ENCODE measurements around the gene ASB18.
"Not testable (repeated sequence)": the region's sequence is repeated elsewhere in the genome, so short reads cannot be mapped to it uniquely, and the experiment has no call there.

The ASB18 gene

GRCh38 chr2:236286873-236287545, 22.8 kb upstream of the ASB18 start:
- no peak overlapping the region for H3K27ac ChIP-seq
- TF ChIP-seq ZFX (IDR thresholded peaks at IDR 0.05; ENCODE audit: borderline replicate concordance), result no peak
- TF ChIP-seq CTCF (IDR thresholded peaks at IDR 0.05), result no peak

- no peak overlapping the region for H3K27ac ChIP-seq
- TF ChIP-seq CTCF (IDR thresholded peaks at IDR 0.05) (no peak), ZFX (IDR thresholded peaks at IDR 0.05; ENCODE audit: borderline replicate concordance) (no peak)
Measured at GRCh38 chr2:236284208-236284607, 20.0 kb upstream of the ASB18 start.

- TF ChIP-seq ZFX (IDR thresholded peaks at IDR 0.05; ENCODE audit: borderline replicate concordance), result no peak
- TF ChIP-seq CTCF (IDR thresholded peaks at IDR 0.05), result no peak
- no peak overlapping the region for H3K27ac ChIP-seq
Measured at GRCh38 chr2:236282406-236282805, 18.2 kb upstream of the ASB18 start.

GRCh38 chr2:236281423-236281822, 17.2 kb upstream of the ASB18 start:
- no peak overlapping the region for H3K27ac ChIP-seq
- TF ChIP-seq ZFX (IDR thresholded peaks at IDR 0.05; ENCODE audit: borderline replicate concordance) (no peak), CTCF (IDR thresholded peaks at IDR 0.05) (no peak)

GRCh38 chr2:236273126-236273525, 8.9 kb upstream of the ASB18 start:
- TF ChIP-seq CTCF (IDR thresholded peaks at IDR 0.05) (no peak), ZFX (IDR thresholded peaks at IDR 0.05; ENCODE audit: borderline replicate concordance) (no peak)
- no peak overlapping the region for H3K27ac ChIP-seq

- H3K27ac ChIP-seq, result no peak overlapping the region
- TF ChIP-seq CTCF (IDR thresholded peaks at IDR 0.05), result no peak
- TF ChIP-seq ZFX (IDR thresholded peaks at IDR 0.05; ENCODE audit: borderline replicate concordance), result no peak
Measured at GRCh38 chr2:236271851-236272250, 7.6 kb upstream of the ASB18 start.

GRCh38 chr2:236269876-236270275, 5.7 kb upstream of the ASB18 start:
- not testable (repeated sequence) for H3K27ac ChIP-seq

GRCh38 chr2:236265675-236266074, 1.5 kb upstream of the ASB18 start:
- TF ChIP-seq CTCF (IDR thresholded peaks at IDR 0.05) (no peak), ZFX (IDR thresholded peaks at IDR 0.05; ENCODE audit: borderline replicate concordance) (no peak)
- H3K27ac ChIP-seq, result no peak overlapping the region

All from 22Rv1 (cell line).